A549 (cell line): ENCODE measurements around the gene CGN. TPM values are rescaled to one million over a fixed set of nuclear protein-coding genes. Genes with fewer than 3 reads are reported as not detected.

ENCODE experiments used
- ATAC-seq, 2 experiments: fragments of 200-7000 bp in 1 of 2; fragments of >200 bp in 1 of 2; cut with Nextera tagmentation in 1 of 2; cut with Tn5 transposase in 1 of 2; 3 replicates each; pipeline versions ENCODE4 v1.8.0 to v1.9.1; 2018 to 2020; ENCODE audit warnings: mild to moderate bottlenecking in 1 of 2, moderate library complexity in 1 of 2
- CTCF ChIA-PET: fragments of 300-600 bp; sonication (Branson Sonifier 250); formaldehyde crosslinking; extraction: SDS; loops from one replicate; lab custom pipeline; 2021; ENCODE audit warnings: antibody characterized with exemption, inconsistent platforms; lab: Yijun Ruan, JAX
- POLR2A ChIA-PET: fragments of 350-600 bp; formaldehyde crosslinking; extraction: SDS; loops from one replicate; lab custom pipeline; 2021; ENCODE audit warnings: antibody characterized with exemption, inconsistent platforms; lab: Yijun Ruan, JAX
- DNase-seq, 2 experiments: peaks; one replicate each; pipeline versions ENCODE4 v3.0.0 to v3.0.0-alpha.2; 2011 to 2016; ENCODE audit warnings: low read depth in 1 of 2, low spot score in 1 of 2
- FAIRE-seq: peaks from 2 replicates; lab custom pipeline; 2011; peaks lifted over from hg19 to GRCh38; lab: Jason Lieb, UNC
- H3K27ac ChIP-seq, 2 experiments: fragments of >200 bp; sonication (Bioruptor Twin); formaldehyde crosslinking; 3 replicates each; pipeline ENCODE4 v1.5.1; 2016 to 2017
- H3K4me1 ChIP-seq: fragments of >200 bp; sonication (Bioruptor Twin); formaldehyde crosslinking; 3 replicates; pipeline ENCODE4 v1.6.1; 2016
- H3K4me2 ChIP-seq: fragments of >200 bp; sonication (Bioruptor Twin); formaldehyde crosslinking; 3 replicates; pipeline ENCODE4 v1.6.1; 2016
- H3K4me3 ChIP-seq: fragments of >200 bp; sonication (Bioruptor Twin); formaldehyde crosslinking; 3 replicates; pipeline ENCODE4 v1.5.1; 2016
- H3K9me3 ChIP-seq: fragments of >200 bp; sonication (Bioruptor Twin); formaldehyde crosslinking; 3 replicates; pipeline ENCODE4 v1.6.1; 2016
- BHLHE40 ChIP-seq: IDR thresholded peaks from 2 replicates; pipeline ENCODE4 v1.6.1; 2012; ENCODE audit warnings: low read depth, low read length, inconsistent platforms
- CBX2 ChIP-seq: fragments of 200-600 bp; sonication (generic); IDR thresholded peaks from 2 replicates; pipeline ENCODE4 v1.6.1; 2016; ENCODE audit warnings: low read depth, mild to moderate bottlenecking, borderline replicate concordance
- CBX8 ChIP-seq: fragments of 200-600 bp; sonication (generic); IDR thresholded peaks from 2 replicates; pipeline ENCODE4 v1.6.1; 2016
- CHD4 ChIP-seq: fragments of 200-600 bp; sonication (generic); IDR thresholded peaks from 2 replicates; pipeline ENCODE4 v1.6.1; 2016; ENCODE audit warnings: antibody characterized with exemption, mild to moderate bottlenecking, borderline replicate concordance
- EHF ChIP-seq: fragments of 250-450 bp; sonication (Bioruptor Pico); IDR thresholded peaks from 2 replicates; pipeline ENCODE4 v1.5.0; 2020; ENCODE audit warnings: mild to moderate bottlenecking
- EP300 ChIP-seq, 2 experiments: fragments of >200 bp; sonication (Bioruptor Twin); formaldehyde crosslinking; IDR thresholded peaks; 2 replicates in 1 of 2; 3 replicates in 1 of 2; pipeline ENCODE4 v1.6.1; 2016 to 2017
- ESRRA ChIP-seq: fragments of 150-350 bp; IDR thresholded peaks from 2 replicates; pipeline ENCODE4 v1.6.1; 2014; ENCODE audit warnings: mild to moderate bottlenecking, low read length, borderline replicate concordance
- FOSB ChIP-seq: fragments of 250-450 bp; sonication (Bioruptor Pico); IDR thresholded peaks from 2 replicates; pipeline ENCODE4 v1.5.0; 2020; ENCODE audit warnings: mild to moderate bottlenecking, moderate library complexity
- FOSL2 ChIP-seq, 2 experiments: fragments of 450-650 bp in 1 of 2; fragments of >200 bp in 1 of 2; sonication (Bioruptor Twin) in 1 of 2; formaldehyde crosslinking; IDR thresholded peaks; 2 replicates each; pipeline versions ENCODE4 v1.5.0 to v1.6.1; 2016 to 2020; ENCODE audit warnings: mild to moderate bottlenecking in 1 of 2, moderate library complexity in 1 of 2
- FOXS1 ChIP-seq: fragments of 250-450 bp; sonication (Bioruptor Pico); IDR thresholded peaks from 2 replicates; pipeline ENCODE4 v1.5.0; 2020; ENCODE audit warnings: mild to moderate bottlenecking, moderate library complexity
- GATA3 ChIP-seq: IDR thresholded peaks from 2 replicates; pipeline ENCODE4 v1.6.1; 2012; ENCODE audit warnings: borderline replicate concordance
- HOXB13 ChIP-seq: fragments of 250-450 bp; sonication (Bioruptor Pico); IDR thresholded peaks from 2 replicates; pipeline ENCODE4 v1.5.0; 2020; ENCODE audit warnings: low read depth, mild to moderate bottlenecking, moderate library complexity
- JUN ChIP-seq, 2 experiments: fragments of >200 bp; sonication (Bioruptor Twin); formaldehyde crosslinking; IDR thresholded peaks; 2 replicates in 1 of 2; 3 replicates in 1 of 2; pipeline ENCODE4 v1.6.1; 2016 to 2017
- KDM5A ChIP-seq: fragments of 200-600 bp; sonication (generic); IDR thresholded peaks from 2 replicates; pipeline ENCODE4 v1.6.1; 2016; ENCODE audit warnings: antibody characterized with exemption, mild to moderate bottlenecking
- MAFK ChIP-seq: fragments of 450-650 bp; IDR thresholded peaks from 2 replicates; pipeline ENCODE4 v1.6.1; 2014; ENCODE audit not compliant: partially characterized antibody
- POLR2AphosphoS2 ChIP-seq: conservative IDR thresholded peaks from 2 replicates; pipeline ENCODE4 v1.6.1; 2012; ENCODE audit warnings: low read length, improper control_type of control experiment, inconsistent platforms
- RAD21 ChIP-seq, 2 experiments: fragments of >200 bp in 1 of 2; sonication (Bioruptor Twin) in 1 of 2; formaldehyde crosslinking in 1 of 2; IDR thresholded peaks in 1 of 2; conservative IDR thresholded peaks in 1 of 2; 2 replicates in 1 of 2; 3 replicates in 1 of 2; pipeline ENCODE4 v1.6.1; 2012 to 2018; ENCODE audit warnings: inconsistent platforms in 1 of 2
- SREBF2 ChIP-seq: fragments of 450-650 bp; IDR thresholded peaks from 2 replicates; pipeline ENCODE4 v1.6.1; 2014; ENCODE audit warnings: mild to moderate bottlenecking, moderate library complexity
- TFCP2L1 ChIP-seq: fragments of 250-450 bp; sonication (Bioruptor Pico); IDR thresholded peaks from 2 replicates; pipeline ENCODE4 v1.5.0; 2021; ENCODE audit warnings: mild to moderate bottlenecking
- TP53 ChIP-seq: fragments of 250-450 bp; sonication (Bioruptor Pico); IDR thresholded peaks from 2 replicates; pipeline ENCODE4 v1.5.0; 2021; ENCODE audit warnings: mild to moderate bottlenecking, moderate library complexity
- ZFP36 ChIP-seq: fragments of 450-650 bp; IDR thresholded peaks from 2 replicates; pipeline ENCODE4 v1.6.1; 2014; ENCODE audit warnings: borderline replicate concordance; ENCODE audit not compliant: partially characterized antibody
- ZNF302 ChIP-seq: fragments of 250-450 bp; sonication (Bioruptor Pico); IDR thresholded peaks from 2 replicates; pipeline ENCODE4 v1.9.0; 2021; ENCODE audit warnings: inconsistent platforms, mild to moderate bottlenecking, moderate library complexity
- WGBS: methylation state at CpG from one replicate; pipeline ENCODE4 v1.1.6; 2017; ENCODE audit errors: missing lambda C conversion rate; 5-methylcytosine and 5-hydroxymethylcytosine counted together
- polyA plus RNA-seq, 4 experiments: library from polyadenylated mRNA; depleted of rRNA in 3 of 4; stranded (reverse); fragments of >200 nt; fragmentation: RNase III in 1 of 4; extraction: RNeasy Plus Mini Kit Qiagen cat#74134 plus additional on column Dnase treatment in 1 of 4; gene quantifications; 2 replicates in 3 of 4; 3 replicates in 1 of 4; pipeline ENCODE4 v1.2.3, GENCODE V29; 2011 to 2017
- TF ChIP-seq, protein P1 (sequence below): fragments of 150-350 bp; IDR thresholded peaks from 2 replicates; pipeline ENCODE4 v1.6.1; 2014; ENCODE audit warnings: low read depth, mild to moderate bottlenecking, low read length
- TF ChIP-seq, protein P2 (sequence below): fragments of >200 bp; sonication (Bioruptor Twin); formaldehyde crosslinking; IDR thresholded peaks from 3 replicates; pipeline ENCODE4 v1.5.1; 2016
- TF ChIP-seq, protein P3 (sequence below): fragments of 250-450 bp; sonication (Bioruptor Pico); IDR thresholded peaks from 2 replicates; pipeline ENCODE4 v1.5.0; 2021; ENCODE audit warnings: mild to moderate bottlenecking, moderate library complexity, borderline replicate concordance

The CGN gene
- polyA plus RNA-seq, 2 of the 4 experiments (the other 2 are of a cell fraction), result 1.8 to 2.3 TPM

DNA sequence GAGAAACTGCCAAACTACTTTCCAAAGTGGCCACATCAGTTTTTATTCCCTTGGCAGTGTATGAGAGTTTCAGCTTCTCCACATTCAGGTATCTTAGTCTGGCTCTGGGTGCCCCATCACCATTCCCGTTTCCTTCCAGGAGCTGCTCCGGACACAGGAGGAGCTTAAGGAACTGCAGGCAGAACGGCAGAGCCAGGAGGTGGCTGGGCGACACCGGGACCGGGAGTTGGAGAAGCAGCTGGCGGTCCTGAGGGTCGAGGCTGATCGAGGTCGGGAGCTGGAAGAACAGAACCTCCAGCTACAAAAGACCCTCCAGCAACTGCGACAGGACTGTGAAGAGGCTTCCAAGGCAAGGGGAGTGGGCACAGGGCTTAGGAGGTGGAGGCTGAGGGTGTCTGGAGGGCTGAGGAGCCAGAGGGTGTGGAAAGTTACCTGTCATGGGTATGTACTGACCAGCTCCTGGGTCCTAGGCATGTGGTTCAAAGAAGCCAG, 18.1 kb downstream of the CGN start:
- H3K9me3 ChIP-seq, result no peaks in the 10 kb centered on the region
- H3K4me2 ChIP-seq, result no peak overlapping the region
- TF ChIP-seq, protein P1, sequence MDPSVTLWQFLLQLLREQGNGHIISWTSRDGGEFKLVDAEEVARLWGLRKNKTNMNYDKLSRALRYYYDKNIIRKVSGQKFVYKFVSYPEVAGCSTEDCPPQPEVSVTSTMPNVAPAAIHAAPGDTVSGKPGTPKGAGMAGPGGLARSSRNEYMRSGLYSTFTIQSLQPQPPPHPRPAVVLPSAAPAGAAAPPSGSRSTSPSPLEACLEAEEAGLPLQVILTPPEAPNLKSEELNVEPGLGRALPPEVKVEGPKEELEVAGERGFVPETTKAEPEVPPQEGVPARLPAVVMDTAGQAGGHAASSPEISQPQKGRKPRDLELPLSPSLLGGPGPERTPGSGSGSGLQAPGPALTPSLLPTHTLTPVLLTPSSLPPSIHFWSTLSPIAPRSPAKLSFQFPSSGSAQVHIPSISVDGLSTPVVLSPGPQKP, result no peak
- ChIA-PET CTCF (interaction anchor here (1.2 to 1.4 kb wide), 2 partner anchors 9 to 19 kb away, joined by 3 to 6 read pairs; partner anchors contain the start of gene CGN), POLR2A (no interaction called here)
- no peaks in the 10 kb centered on the region for H3K4me1 ChIP-seq
- FAIRE-seq, result no peak
- H3K4me3 ChIP-seq, result no peak overlapping the region
- no peak for ATAC-seq
- H3K27ac ChIP-seq, result no peak overlapping the region
- no peak for DNase-seq
- WGBS, result 72% methylated on average over 11 of the region's 11 CpGs

DNA sequence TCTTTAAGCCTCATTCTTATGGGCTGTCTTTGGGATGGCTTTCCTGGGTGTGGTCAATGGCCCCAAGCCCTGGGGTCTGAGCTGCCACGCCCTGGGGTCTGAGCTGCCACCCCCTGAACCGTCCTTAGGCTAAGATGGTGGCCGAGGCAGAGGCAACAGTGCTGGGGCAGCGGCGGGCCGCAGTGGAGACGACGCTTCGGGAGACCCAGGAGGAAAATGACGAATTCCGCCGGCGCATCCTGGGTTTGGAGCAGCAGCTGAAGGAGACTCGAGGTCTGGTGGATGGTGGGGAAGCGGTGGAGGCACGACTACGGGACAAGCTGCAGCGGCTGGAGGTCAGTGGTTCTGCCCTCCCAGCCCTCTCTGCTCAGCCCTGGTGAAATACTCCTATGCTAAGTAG, 18.6 kb downstream of the CGN start:
- FAIRE-seq, result no peak
- Histone ChIP-seq H3K9me3 (no peaks in the 10 kb centered on the region), H3K4me1 (peaks cover 4% of the 10 kb centered on the region), H3K4me3 (no peak overlapping the region), H3K4me2 (no peak overlapping the region), H3K27ac (no peak overlapping the region)
- no peak for TF ChIP-seq TFCP2L1 (CRISPR knock-in tag)
- no peak for TF ChIP-seq KDM5A
- no peak for TF ChIP-seq ZNF302
- no peak for TF ChIP-seq ESRRA
- TF ChIP-seq GATA3, result no peak
- TF ChIP-seq, protein P2, sequence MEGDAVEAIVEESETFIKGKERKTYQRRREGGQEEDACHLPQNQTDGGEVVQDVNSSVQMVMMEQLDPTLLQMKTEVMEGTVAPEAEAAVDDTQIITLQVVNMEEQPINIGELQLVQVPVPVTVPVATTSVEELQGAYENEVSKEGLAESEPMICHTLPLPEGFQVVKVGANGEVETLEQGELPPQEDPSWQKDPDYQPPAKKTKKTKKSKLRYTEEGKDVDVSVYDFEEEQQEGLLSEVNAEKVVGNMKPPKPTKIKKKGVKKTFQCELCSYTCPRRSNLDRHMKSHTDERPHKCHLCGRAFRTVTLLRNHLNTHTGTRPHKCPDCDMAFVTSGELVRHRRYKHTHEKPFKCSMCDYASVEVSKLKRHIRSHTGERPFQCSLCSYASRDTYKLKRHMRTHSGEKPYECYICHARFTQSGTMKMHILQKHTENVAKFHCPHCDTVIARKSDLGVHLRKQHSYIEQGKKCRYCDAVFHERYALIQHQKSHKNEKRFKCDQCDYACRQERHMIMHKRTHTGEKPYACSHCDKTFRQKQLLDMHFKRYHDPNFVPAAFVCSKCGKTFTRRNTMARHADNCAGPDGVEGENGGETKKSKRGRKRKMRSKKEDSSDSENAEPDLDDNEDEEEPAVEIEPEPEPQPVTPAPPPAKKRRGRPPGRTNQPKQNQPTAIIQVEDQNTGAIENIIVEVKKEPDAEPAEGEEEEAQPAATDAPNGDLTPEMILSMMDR, result no peak
- TF ChIP-seq, protein P1, result no peak
- TF ChIP-seq, protein P3, sequence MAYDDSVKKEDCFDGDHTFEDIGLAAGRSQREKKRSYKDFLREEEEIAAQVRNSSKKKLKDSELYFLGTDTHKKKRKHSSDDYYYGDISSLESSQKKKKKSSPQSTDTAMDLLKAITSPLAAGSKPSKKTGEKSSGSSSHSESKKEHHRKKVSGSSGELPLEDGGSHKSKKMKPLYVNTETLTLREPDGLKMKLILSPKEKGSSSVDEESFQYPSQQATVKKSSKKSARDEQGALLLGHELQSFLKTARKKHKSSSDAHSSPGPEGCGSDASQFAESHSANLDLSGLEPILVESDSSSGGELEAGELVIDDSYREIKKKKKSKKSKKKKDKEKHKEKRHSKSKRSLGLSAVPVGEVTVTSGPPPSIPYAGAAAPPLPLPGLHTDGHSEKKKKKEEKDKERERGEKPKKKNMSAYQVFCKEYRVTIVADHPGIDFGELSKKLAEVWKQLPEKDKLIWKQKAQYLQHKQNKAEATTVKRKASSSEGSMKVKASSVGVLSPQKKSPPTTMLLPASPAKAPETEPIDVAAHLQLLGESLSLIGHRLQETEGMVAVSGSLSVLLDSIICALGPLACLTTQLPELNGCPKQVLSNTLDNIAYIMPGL, result no peak
- no peak for TF ChIP-seq POLR2AphosphoS2
- TF ChIP-seq MAFK, result no peak
- TF ChIP-seq ZFP36, result no peak
- TF ChIP-seq FOXS1 (CRISPR knock-in tag), result no peak
- no peak for TF ChIP-seq BHLHE40
- WGBS, result 91% methylated on average over 18 of the region's 18 CpGs
- CTCF ChIA-PET, result interaction anchor here (1.2 to 2.4 kb wide), 3 partner anchors 9 to 19 kb away, joined by 3 to 8 read pairs (median 6); partner anchors contain the start of genes CGN and TUFT1
- DNase-seq, result no peak
- no peak for ATAC-seq
- POLR2A ChIA-PET, result no interaction called here

DNA sequence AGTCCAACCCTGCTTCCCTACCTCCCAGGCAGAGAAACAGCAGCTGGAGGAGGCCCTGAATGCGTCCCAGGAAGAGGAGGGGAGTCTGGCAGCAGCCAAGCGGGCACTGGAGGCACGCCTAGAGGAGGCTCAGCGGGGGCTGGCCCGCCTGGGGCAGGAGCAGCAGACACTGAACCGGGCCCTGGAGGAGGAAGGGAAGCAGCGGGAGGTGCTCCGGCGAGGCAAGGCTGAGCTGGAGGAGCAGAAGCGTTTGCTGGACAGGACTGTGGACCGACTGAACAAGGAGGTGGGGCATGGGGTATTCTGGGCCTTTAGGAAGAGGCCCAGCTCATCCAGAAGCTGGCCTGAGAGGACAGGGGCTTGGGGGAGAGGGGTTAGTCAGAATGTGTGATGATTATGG, 19.3 kb downstream of the CGN start:
- CTCF ChIA-PET, result interaction anchor here (1.2 to 2.4 kb wide), 3 partner anchors 10 to 20 kb away, joined by 3 to 8 read pairs (median 6); partner anchors contain the start of genes CGN and TUFT1
- Histone ChIP-seq H3K9me3 (no peaks in the 10 kb centered on the region), H3K4me1 (peaks cover 10% of the 10 kb centered on the region), H3K27ac (no peak overlapping the region), H3K4me2 (no peak overlapping the region), H3K4me3 (no peak overlapping the region)
- ATAC-seq (no peak), FAIRE-seq (no peak), DNase-seq (no peak)
- POLR2A ChIA-PET, result no interaction called here
- WGBS, result 83% methylated on average over 11 of the region's 11 CpGs
- no peak for TF ChIP-seq SREBF2
- TF ChIP-seq EP300 (IDR thresholded peaks at IDR 0.05), result no peak
- TF ChIP-seq JUN (IDR thresholded peaks at IDR 0.05), result no peak
- no peak for TF ChIP-seq TP53 (CRISPR knock-in tag)
- no peak for TF ChIP-seq TFCP2L1 (CRISPR knock-in tag)
- no peak for TF ChIP-seq FOSB
- TF ChIP-seq CBX8, result no peak
- TF ChIP-seq KDM5A, result no peak
- TF ChIP-seq, protein P2, result no peak
- no peak for TF ChIP-seq HOXB13
- no peak for TF ChIP-seq EHF (CRISPR knock-in tag)
- no peak for TF ChIP-seq RAD21 (conservative IDR thresholded peaks at IDR 0.05 in 1 of 2, IDR thresholded peaks at IDR 0.05 in 1 of 2)
- TF ChIP-seq CBX2, result no peak
- TF ChIP-seq ESRRA, result no peak
- no peak for TF ChIP-seq FOSL2 (IDR thresholded peaks at IDR 0.05)
- TF ChIP-seq FOSL2 (CRISPR knock-in tag; IDR thresholded peaks at IDR 0.05), result no peak
- TF ChIP-seq ZNF302, result no peak
- no peak for TF ChIP-seq CHD4
